GM18508 (cell line): ENCODE measurements around the gene COL3A1.

Experiments
- ATAC-seq: cut with Tn5 transposase; IDR thresholded peaks from one replicate; pipeline ENCODE4 v1.9.1; 2021; ENCODE audit warnings: moderate number of reproducible peaks; ENCODE audit not compliant: insufficient read depth, unreplicated experiment

The COL3A1 gene

DNA sequence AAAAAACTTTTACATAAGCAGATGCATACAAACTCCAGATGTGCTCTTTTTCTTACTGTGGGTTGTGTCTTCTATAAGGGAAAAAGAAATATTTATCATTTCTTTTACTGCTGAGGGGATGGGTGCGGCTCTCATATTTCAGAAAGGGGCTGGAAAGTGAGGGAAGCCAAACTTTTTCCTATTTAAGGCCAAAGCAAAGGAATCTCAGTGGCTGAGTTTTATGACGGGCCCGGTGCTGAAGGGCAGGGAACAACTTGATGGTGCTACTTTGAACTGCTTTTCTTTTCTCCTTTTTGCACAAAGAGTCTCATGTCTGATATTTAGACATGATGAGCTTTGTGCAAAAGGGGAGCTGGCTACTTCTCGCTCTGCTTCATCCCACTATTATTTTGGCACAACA is at the start of gene COL3A1:
COL3A1 (plus strand) TSS at position 210 of the 400 bp plus-strand sequence; CDS start at position 327, 117 bp downstream.
- no peak for ATAC-seq

DNA sequence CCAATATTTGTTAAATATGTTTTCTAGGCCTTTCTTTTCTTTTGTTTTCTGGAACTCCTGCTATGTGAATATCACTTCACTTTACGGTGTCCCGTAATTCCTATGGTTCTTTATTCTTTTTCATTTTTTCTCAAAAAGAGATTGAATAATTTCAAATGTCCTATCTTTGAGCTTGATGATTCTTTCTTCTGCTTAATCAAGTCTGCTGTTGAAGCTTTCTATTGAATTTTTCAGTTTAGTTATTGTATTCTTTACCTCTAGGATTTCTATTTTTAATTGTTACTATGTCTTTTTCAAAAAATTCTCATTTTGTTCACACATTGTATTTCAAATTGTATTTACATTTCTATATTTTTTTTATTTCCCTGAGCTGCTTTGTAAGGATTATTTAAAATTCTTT is 45.5 kb upstream of the COL3A1 start:
- no peak for ATAC-seq

DNA sequence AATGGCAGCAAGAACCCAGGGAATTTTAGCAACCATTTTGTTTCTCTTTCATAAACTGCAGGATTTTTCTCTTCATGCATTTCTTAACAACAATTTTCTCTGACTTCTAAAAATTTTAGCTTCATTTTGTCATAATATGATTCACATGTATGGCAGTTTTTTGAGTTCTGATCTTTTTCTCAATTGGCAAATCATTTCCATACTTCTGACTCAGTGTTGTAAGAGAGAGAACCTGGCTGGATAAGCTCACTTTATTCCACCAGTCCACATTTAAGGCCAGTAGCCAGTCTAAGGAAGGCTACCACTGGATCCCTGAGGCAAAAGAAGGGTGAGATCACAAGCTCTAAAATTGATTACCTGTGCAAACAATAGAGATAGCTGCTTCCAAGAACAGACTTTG is 42.8 kb upstream of the COL3A1 start:
- no peak for ATAC-seq

DNA sequence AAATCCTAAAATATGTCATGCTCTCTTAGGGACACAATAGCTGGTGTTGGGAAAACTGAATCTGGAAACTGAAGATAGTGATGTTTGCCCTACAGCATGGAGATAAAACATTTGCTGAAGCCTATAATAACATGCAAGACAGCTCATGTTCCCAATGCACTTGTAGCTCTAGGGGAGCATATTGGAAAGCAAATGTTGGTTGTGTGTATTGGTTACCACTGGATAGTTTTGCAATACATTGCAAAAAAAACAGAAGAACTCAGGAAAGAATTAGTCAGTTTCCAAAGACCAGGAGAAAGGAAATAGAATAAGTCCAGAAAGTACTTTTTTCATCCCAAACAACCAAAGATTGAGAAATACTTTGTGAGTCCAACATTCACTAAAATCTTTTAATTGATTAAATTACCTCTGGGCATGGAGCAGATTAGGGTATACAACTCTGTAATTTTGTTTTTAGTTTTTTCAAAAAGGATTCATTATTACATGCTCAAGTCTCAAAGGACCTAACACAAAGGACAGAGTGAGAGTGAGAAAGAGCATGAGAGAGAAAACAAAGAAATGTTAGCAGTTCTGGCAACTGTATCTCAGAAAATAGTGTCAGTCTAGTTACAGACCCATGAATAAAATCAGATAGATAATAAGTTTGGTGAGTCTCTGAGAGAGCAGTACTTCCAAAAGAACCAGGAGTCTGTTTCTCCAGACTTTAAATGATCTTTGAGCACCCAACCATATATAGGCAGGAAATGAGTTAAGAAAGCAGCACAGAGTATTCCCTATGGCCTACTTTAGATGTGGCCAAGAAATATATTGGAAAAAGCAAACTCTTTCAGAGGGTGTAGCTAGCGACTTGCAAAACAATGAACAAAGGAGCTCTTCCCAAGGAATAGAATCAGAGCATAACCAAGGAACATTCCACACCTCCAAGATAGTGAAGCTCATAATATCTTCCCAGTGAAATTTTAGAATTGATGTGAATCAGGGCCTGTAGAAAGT is 36.6 kb upstream of the COL3A1 start:
- no peak for ATAC-seq

DNA sequence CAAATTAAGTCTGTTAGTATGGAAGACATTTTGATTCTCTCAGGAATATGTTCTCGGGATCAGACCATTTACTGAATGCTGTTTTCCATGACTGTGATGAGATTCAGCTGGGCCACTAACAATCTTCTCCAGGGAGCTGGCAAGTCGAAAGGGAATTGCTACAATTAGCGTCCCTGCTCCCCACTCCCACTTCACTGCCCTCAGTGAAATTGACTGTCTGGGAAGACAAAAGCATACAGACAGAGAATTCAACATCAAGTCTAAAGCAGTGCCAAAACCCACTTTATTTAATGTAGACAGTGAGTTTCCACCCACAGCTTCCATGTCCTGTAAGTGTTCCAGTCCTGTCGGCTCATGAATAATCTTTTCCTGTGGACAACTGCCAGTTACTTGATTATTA is 34.0 kb upstream of the COL3A1 start:
- ATAC-seq = no peak

DNA sequence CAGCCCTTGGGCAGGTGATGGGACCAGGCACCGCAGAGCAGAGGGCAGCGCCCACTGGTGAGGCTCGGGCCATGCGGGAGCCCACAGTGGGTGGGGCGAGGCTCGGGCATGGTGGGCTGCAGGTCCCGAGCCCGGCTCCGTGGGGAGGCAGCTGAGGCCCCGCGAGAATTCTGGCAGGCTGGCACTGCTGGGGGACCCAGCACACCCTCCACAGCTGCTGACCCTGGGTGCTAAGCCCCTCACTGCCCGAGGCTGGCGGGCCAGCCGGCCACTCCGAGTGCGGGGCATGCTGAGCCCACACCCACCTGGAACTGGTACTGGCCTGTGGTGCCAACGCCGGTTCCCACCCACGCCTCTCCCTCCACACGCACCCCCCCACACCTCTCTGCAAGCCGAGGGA is 29.7 kb upstream of the COL3A1 start:
- no peak for ATAC-seq

DNA sequence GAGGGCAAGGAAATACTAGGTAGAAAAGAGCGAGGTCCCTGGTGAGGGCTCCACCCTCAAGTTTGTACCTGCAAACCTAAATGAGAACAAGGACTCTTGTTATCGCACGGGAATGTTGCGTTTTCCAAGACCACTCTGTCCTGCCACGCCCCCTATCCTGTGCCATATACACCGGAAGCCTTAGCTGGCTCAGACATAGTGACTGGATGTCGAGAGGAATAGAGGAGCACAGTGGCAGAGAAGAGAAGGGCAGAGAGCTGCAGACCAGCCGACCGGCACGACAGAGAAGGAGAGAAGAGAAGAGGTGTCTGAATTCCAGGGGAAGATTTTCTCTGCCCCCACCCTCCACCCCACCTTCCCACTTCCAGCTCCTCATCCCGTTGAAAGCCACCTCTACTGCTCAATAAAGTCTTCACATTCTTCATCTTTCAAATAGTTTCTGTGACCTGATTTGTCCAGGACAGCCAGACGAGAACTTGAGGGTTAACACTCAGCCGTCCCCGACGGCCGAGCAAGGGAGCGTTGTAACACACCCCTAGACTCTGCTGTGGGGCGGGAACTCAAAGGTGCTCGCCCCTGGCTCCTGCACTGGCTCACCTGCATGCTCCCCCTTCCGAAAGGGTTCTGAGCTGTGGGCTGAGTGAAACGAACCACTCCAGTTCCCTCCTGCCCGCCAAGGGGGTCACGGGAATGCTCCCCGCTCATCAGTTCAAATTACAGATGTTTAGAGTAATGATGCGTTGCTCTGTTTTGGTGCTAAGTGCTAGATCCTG is 24.9 kb upstream of the COL3A1 start:
- no peak for ATAC-seq

DNA sequence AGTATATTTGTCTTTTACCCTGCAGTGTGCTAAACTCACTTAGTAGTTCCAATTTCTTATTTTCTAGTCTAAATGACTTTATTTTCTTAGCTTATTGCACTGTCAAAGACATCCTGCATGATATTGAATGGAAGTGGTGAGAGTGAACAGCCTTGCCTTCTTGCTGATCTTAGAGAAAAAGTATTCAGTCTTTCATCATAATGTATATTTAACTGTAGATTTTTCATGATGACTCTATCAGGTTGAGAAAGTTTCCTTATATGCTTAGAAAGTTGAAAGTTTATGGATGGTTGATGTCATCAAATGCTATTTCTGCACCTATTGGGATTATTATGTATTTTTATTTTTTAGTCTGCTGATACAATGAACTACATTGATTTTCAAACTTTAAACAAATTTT is 21.3 kb upstream of the COL3A1 start:
- ATAC-seq = no peak

DNA sequence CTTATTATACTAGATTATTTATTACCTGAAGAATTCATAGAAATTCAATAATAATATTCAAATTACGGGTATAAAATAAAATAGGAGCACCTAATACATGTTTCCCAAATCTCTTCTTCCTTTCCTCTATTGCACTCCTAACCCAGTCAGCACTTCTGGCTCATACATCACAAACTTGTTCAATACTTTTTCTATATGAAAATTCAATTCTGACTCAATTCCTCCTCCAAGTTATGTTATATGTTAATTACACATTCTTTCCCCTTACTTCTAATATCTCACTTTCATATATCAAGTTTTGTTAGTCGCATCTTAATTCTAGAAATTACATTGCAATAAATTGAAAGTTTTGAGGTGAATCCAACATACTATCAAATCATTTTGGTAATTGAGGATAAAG is 17.9 kb upstream of the COL3A1 start:
- no peak for ATAC-seq

DNA sequence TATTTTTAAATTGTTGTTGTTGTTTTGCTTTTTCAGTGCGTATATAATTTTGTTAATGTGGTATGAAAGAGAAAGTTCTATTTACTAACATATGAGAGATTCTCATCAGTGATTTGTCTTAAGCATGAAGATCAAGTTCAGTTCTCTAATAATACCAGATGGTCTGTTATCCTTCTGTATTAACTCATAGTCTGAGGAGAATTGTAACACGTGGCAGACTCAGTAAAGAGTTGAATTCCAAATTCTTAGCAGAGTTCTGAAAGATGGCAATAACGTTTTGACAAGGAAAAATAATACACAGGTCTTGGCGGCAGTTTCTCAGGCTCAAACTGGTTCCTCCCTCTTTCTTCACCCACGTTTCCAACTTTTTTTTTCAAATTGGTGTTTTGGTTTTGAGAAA is 17.2 kb upstream of the COL3A1 start:
- ATAC-seq = no peak

DNA sequence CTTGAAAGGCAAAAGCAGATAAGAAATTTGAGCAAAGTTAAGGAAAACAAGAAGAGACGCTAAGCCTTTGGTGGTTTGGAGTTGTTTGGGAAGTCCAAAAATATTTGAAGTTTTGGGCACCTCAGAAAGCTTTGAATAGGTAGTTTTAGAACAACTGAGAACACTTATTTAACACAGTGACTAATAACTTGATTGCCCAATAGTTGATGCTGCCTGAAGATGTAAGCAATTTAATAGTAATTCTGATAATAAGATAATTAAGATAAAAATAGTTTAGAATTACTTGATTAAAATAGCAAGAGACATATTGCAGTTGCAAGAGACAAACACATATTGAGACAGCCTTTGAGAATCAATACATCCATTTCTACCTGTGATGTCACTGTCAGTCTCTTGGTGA is 16.5 kb upstream of the COL3A1 start:
- no peak for ATAC-seq

DNA sequence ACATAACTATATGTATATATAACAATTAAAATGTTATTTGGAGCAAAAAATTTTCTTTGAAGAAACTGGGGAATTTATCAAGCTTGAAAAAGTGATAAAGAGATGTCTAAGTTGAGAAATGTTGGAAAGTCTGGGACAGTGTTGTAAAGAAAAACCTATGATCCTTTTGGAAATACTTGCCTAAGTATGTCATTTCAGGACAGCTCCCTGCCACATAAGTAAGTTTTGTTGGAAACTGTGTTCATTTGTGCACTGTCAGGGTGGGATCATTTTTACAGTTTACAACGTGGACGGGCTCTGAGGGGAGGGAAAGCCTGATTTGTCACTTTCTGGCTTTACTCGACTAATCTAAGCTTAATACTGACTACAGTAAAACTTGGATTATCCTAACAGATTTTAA is 10.4 kb upstream of the COL3A1 start:
- no peak for ATAC-seq

DNA sequence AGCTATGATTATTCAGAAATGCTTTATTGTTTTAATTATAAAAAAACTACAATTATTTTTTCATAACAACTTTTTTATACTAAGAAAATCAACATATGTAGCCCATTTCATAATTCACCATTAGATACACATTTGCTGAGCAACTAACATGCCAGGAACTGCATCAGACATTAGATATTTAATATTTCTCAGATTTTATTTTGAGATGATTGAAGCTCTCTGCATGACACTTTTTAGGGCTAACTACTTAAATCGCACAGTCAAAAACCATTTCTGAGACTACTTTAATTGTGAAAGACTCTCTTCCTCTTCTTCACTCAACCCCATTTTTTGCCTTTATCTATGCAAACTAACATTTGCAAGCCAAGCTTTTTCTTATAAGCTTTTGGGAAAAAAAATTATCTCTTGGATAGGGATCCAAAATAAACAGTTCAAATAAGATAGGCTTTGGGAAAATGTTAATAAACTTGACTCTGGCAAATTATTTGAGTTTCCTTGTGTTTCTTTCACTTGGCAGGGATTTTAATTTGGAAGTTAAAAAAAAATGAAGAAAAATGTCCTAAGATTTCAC is 9.1 kb upstream of the COL3A1 start:
- ATAC-seq = no peak

DNA sequence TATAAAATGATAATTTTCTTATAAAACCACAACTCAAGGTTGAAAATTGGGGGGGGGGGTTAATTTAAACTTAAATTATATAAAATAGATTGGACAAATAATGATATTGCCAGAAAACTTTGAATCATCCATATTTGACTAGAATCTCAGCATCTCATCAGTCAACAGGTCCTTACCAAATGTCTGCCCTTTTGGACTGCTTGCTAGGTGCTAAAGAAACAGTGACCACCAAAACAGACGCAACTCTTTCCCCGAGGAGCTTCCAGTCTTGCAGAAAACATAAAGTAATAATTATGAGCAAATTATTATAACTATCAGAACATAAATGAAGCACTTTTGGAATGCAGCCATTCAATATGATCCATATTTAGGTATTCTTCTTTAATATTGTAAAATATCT is 8.6 kb upstream of the COL3A1 start:
- ATAC-seq = no peak

DNA sequence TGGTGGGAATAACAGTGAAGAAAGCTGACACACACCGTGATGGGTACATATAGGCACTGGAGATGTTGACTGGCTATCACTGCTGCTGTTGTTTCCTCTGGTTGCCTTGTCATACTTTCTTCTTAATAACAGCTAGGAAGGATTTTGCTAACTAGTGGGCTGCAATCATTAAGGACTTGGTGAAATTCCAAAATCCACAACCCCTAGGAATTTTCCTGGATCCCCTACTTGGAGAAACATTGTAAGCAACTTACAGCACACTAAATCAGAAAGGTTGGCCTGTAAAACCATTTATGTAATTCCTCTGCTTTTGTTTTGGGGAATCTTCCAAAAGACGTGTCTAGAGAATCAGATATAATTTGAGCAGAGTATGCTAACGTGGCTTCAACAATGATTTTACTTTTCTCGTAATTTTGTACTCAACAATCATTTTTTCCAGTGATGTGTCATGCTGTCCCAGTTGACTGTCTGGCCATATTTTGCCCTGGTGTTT is 8.0 kb upstream of the COL3A1 start:
- ATAC-seq = no peak

DNA sequence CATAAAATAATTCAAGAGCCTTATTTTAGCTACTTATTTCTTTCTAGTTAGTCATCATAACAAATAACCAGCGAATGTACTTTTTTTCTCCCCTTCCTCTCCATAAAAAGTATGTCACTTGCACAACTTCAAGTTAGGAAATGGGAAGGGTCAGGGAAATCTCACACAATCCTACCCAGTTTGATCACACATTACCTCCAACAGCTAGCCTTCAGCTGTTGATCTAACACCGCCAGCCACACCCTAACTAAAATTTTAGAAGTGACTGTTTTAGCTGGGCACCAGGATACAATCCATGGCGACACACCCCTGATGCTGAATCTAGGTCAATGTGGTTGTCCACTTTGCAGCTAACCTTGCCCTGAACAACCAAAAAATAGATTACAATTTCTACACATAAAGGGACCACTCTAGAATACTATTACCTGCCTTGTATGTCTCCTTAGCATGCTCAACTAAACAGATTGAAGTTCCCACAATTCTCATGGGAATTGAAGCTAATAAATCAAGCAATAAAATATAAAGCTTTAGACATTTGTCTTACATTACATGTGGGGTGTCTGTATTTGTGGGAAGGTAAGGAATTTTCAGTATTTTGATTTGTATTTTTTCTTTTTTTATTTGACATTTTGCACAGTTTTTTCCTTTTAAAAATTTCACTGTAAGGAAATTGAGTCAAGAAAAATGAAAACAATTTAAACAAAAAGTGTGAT is 7.3 kb upstream of the COL3A1 start:
- ATAC-seq = no peak

DNA sequence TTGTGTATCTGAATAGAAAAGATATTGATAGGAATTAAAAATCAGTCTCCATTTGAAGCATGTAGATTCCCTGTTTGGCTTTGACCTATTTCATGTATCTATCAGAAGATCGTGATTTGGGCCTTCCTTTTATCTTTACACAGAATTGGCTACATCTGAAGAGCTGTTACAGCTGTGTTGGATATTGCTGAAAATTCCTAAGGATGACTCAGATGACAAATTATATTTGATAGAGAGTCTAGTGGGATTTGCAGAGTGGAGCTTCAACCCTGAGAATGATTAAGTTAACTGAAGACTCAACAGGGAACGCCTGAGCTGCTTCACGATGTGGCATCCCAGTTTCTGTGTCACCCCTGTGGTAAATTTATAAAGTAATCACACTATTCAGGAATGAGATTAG is 4.9 kb upstream of the COL3A1 start:
- ATAC-seq = no peak

DNA sequence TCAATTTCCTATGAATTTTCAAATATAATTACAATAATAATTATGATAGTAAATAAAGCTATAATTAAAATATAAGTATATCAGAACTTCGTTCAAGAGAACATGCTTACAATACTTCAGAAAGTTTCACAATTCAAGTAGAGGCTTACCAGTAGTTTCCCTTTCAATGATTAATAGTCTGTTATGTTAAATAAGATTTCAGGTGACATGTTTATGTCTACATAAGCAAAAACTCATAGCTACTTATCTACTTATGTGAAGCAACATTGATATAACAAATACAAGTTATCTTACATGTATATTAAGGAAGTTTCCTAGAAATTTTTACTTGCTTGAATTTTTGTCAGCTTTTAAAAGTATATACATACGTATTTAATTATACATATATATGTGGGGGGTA is 4.5 kb upstream of the COL3A1 start:
- ATAC-seq = no peak

DNA sequence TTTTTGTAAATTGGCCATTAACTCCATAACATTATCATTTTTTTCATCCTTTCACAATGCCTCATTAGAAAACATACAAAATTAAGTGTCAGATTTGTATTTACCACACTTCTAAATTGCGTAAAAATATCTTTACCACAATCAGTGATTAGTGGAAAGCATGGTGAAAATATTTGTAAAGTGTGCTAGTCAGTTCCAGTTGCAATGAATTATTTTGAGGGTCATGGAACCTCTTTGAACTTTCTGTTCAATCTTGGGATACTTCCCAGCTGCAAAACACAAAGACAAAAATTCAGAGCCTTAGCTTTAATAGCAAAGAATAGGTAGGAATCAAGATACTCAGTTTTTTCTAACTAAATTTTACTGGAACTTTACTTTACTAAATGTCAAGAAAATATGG is 4.0 kb upstream of the COL3A1 start:
- no peak for ATAC-seq

DNA sequence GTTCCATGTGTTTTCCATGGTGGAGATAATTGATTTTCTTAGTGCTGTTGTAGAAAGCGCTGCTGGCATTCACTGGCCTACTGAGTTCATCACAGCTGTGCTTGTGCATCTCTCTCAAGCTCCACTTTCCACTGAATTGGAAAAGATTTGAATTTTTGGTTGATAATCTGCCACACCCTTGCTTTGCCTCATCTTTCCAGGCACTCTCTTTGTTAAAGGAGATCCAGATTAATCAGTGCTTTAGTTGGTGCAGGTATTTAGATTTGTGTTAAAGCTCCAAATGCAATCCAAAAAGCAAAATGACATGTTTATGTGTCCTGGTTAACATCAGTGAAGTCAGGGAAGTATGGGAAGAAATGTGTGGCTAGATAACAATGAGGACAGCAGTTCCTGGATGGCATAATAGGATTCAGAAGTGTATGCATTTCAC is 2.7 kb upstream of the COL3A1 start:
- ATAC-seq = no peak
